ENCODE results near the gene ELF4.

DNA sequence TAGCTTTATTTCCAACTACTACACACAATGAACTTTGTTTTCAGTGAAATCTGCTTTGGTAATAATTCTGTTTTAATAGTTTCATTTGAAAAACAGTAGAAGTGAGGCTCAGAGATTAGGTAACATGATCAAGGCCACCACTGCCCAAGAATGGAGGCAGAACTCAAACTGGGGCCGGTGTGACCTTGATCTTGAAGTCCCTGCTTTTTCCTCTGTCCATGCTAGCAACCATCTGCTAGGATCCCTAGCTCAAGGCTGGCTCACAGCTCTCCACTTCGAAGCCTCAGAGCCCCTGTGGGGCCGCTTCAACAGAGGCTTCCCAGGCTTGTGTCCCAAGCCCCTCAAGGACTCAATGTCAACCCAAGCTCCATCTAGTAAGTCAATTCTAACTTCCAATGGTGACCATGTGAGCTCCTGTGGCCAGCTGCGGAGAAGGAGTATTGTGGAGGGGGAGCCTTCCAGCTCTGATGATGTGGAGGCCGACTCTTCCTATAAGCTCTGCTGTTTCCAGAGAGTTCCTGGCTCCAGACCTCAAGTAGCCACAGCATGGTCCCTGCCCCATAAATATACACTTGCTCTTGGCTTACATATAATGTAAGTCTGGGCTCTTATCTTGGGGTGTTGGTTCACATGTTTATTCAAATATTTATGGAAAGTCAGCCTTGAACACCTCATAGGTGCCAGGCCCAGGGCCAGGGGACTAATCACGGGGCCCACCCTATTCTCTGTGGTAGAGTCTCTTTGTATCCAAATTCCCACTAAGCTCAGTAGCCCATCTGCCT, 14.9 kb downstream of the ELF4 start:
- no peak for TF ChIP-seq EZH2 (IDR thresholded peaks at IDR 0.05; ENCODE audit: borderline replicate concordance)
- no peak for TF ChIP-seq CTCF (IDR thresholded peaks at IDR 0.05; ENCODE audit: poor library complexity)

Data from hepatocyte (in vitro differentiated cells).